ENCODE results near the gene SAFB.

- no peak for TF ChIP-seq EP300 (IDR thresholded peaks at IDR 0.05)
- TF ChIP-seq, protein P1, sequence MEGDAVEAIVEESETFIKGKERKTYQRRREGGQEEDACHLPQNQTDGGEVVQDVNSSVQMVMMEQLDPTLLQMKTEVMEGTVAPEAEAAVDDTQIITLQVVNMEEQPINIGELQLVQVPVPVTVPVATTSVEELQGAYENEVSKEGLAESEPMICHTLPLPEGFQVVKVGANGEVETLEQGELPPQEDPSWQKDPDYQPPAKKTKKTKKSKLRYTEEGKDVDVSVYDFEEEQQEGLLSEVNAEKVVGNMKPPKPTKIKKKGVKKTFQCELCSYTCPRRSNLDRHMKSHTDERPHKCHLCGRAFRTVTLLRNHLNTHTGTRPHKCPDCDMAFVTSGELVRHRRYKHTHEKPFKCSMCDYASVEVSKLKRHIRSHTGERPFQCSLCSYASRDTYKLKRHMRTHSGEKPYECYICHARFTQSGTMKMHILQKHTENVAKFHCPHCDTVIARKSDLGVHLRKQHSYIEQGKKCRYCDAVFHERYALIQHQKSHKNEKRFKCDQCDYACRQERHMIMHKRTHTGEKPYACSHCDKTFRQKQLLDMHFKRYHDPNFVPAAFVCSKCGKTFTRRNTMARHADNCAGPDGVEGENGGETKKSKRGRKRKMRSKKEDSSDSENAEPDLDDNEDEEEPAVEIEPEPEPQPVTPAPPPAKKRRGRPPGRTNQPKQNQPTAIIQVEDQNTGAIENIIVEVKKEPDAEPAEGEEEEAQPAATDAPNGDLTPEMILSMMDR (IDR thresholded peaks at IDR 0.05): no peak
- no peak for TF ChIP-seq POLR2AphosphoS5 (IDR thresholded peaks at IDR 0.05)
These were observed 4.6 kb downstream of the SAFB start for GRCh38 chr19:5627395-5627904.
